Measurements from ENCODE around the gene PPFIBP1.
"Not testable (repeated sequence)": the region's sequence is repeated elsewhere in the genome, so short reads cannot be mapped to it uniquely, and the experiment has no call there.

Gene PPFIBP1

DNA sequence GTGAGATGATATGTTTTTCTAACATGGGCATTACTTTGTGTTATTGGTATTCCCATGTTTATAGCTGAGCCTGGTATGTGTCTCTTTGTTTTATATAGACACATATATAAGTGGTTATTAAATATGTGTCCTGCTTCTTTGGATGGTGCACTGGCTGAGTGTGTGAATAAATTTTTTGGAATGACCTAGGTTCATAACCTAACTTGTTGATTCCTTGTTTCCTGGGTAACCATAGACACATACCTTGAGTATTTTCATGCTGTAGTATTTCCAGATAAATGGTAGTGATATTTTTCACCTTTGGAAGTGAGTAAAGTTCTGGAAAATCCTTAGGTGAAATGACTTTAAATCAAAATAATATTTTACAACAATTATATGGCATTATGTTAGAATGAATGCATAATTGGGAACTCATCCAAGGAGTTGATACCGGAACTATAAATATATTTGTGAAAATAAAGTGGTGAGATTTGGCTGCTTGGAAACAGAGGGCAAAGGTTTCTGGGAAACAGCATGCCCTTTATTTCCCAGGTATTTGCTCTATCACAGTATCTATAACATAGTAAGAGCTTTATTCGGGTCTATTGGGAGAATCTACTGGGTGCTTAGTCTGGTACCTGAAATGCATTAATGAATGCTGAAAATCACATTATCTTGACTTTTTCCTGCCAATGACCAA lies 107.9 kb downstream of the PPFIBP1 start:
- DNase-seq: no peak

DNA sequence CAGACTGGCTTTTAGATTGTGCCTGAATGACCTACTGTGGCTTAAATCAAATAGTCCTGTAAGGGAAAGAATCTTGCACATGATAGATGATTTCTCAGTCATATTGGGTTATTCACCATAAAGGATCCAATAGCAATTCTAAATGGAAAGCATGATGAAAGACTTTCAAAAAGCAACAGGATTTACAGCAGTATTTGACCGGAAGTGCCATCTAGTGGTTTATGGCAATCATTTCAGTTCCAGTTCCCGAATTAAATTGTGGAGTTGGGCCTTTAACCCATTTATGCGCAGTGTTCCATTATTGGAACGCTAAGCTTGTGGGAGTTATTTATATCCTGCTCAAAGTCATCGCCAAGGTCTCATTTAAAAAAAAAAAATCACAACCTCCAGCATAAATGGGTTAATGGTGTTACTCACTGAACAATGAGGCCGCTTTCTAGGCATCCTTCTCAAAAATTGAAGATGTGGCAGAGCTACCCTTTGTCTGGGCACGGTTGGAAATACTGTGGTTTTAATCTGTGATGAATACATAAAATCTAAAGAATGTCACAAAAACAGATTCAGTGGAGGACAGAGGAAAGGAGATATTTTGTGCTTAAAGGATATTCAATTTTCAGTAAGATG lies 111.5 kb downstream of the PPFIBP1 start:
- DNase-seq: no peak

DNA sequence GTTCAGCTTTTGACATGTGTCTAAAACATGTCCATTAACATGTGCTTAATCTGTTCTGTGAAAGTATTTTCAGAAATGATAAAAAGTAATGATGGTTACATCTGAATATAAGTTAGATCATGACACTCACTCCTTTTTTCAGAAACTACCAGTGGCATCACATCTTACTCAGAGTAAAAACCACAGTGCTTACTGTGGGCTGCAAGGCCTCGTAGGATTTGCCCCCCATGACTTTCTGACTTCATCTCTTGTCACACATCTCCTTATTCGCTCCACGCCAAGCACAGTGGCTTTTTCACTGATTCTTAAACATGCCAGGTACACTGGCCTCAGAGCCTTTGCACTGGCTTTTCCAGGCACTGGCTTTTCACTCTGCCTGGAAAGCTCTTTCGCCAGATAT lies 112.6 kb downstream of the PPFIBP1 start:
- DNase-seq: not testable (repeated sequence)

DNA sequence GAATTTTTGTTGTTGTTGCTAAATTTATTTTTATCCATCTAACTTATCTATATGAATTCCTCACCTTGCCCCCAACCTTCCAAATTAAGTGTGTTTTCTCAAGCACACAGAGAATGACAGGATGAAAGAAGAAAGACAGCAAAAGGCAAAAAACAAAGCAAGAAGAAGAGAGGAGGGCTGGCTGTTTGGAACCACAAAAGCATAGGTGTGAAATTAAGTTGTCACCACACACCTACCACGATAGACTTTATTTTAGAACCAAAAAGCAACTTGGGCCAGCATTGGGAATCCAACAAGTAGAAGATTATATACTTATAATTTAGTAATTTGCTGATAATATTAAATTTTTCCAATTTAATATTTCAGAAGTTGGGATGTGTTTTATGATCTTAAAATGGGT lies 113.5 kb downstream of the PPFIBP1 start:
- DNase-seq: no peak

DNA sequence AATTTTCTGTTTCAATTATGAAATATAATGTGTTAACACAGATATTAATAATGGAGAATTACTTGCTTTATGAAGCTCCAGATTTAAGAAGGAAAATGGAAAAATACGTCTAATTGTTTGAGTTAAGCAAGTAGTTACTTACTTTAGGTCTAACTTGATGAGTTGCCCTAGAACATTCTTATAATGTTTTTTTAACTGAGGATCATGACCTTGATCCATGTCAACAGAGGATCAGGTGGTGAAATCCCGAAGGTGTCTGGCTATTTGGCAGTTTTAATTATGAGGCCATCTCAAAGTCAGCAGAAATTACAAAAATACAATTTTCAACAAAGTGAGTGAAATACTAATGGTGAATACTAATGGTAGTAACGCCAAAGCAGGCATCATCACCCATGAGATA lies 115.3 kb downstream of the PPFIBP1 start:
- no peak for DNase-seq

DNA sequence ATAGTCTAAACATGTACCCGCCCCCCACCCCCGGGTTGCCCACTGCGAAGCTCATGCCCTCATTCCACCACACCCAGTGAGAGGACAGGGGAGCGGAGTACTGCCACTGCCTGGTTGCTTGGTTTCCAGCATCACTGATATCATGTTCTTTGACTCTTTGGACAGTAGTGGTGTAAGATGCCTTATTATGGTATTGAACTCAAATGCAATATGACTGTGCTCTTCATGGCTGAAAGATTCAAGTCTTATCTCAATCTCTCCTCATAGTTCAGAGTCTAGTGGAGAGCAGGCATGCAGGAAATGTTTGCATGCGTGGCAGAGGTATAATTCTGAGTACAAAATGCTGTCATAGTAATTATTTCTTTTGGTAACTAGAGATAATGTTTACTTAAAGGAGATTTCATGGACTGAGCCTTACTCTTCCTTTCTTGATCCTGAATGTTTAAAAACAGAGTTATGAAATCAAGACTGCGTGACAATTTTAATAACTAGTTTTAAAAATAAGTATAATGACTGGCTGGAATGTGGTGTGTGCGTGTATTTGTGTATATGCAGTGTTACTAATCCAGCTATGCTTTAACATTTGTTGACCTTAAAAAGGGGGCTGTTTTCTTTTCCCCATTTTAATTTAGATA lies 116.7 kb downstream of the PPFIBP1 start:
- DNase-seq: not testable (repeated sequence)

DNA sequence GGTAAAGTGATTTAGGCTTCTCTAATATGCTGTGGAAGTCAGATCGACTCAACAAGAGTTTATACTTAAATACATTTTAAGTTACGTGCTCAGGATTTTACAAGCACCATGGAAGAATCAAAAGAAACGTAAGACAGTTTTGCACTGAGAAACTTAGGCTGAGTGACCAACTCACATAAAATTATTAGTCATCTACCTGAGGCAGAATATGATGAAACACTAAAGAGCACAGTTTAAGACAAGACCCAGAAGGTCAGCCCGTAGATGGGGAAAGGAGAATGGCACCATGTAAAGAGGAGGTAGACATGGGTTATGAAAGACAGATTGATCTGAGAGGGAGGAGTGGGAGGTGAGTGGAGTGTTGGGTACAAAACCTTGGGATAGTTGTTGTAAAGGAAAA lies 118.4 kb downstream of the PPFIBP1 start:
- DNase-seq: not testable (repeated sequence)

DNA sequence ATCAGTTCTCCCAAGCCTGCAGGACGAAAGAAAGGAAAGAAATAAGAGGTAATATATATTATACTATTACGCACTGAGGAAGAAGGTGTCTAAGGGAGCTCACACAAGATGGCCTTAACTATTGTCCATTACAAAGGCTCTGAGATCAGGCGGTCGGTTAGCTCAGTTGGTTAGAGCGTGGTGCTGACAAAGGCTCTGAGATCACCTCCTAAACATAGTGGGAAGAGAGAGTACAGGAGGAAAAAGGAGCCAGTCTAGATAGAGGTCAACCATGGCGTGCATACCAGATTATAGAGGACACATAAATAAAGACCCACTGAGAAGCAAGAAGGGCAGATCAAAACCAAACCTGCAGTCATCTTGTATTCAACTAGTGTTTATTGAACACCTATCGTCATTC lies 118.9 kb downstream of the PPFIBP1 start:
- not testable (repeated sequence) for DNase-seq

DNA sequence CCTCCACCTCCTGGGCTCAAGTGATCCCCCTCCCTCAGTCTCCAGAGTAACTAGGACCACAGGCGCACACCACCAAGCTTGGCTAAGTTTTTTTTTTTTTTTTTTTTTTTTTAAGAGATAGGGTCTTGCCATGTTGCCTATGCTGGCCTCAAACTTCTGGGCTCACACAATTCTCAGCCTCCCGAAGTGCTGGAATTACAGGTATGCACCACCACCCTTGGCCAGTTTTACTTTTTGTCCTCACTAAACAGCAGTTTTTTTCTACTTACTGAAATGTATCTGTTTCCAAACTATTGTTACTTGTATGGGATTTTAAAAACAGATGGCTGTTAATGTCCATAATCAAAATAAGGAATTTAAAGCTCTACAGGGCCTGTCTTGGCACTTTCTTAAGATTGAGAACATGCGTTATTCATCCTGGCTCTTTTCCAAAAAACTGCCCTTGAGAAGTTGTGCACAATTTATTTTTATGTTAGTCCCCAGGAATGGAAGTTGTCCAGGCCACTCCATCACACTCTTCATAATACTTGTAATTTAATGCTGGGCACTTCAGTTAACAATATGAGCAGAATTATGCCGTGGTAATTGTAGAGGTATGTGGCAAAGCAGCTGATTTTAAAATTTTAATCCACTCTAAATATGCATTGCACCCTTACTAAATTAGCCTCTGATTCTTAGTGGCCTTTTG lies 120.3 kb downstream of the PPFIBP1 start:
- DNase-seq: no peak

DNA sequence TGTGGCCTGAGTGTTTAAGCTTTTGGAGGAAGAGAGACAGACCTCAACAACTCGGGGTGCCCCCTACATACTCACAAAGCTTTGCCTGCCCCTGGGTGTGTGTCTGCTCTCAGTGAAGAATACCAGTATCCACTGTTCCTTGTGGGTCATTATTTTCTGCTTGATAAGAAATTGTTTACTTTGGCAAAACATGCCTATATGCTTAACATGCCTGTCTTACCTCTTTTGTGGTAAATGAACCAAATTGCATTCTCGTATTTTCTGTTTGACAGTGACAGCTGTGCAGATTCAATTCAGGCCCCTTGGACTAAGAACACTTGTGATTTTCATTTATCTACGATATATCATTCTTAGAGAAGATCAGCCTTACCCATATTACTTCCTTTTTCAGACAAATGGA lies 121.7 kb downstream of the PPFIBP1 start:
- DNase-seq: no peak

DNA sequence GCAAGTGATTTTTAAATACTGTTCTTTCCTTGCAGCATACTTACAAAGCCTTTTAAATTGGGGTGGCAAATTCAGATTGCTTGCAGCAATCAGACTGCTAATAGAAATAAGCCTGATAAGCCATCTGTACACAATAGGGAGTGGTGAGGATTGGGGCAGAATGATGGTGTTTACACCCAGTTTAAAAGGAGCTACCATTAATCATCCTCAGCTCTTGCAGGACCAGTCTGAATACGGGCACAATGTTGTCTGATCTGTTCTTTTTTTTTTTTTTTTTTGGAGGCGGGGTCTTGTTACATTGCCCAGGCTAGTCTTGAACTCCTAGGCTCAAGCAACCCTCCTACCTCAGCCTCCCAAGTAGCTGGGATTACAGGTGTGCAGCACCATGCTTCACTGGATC lies 122.1 kb downstream of the PPFIBP1 start:
- no peak for DNase-seq

DNA sequence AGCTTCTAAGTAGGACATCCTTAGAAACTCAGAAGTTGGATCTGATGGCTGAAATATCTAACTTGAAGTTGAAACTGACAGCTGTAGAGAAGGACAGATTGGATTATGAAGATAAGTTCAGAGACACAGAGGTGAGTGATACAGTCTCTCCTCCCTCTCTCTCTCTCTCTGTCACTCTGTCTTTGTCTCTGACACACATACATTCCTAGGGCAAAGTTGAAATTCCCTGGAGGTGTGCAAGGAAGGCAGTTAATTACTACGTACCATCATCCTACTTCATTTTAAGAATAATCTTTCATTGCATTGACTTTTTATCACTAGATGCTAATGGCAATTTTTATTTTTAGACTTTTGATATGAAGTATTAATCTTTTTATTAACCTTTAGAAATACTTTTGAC lies 126.0 kb downstream of the PPFIBP1 start:
- no peak for DNase-seq

DNA sequence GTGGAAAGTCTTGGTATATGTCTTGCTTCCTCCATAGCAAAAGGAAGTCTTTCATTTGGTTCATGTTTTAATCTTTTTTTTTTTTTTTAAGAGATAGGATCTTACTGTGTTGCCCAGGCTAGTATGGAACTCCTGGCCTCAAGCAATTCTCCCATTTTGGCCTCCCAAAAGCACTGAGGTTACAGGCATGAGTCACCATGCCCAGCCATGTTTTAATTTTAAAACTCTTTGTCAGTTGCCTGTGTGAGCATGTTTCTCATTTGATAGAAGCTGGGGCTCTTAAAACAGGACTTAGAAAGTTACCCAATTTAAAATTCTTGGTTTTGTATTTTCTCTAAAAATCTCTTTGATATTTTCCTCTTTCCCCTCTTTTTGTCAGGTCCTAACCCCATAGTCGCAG lies 127.2 kb downstream of the PPFIBP1 start:
- DNase-seq: no peak

DNA sequence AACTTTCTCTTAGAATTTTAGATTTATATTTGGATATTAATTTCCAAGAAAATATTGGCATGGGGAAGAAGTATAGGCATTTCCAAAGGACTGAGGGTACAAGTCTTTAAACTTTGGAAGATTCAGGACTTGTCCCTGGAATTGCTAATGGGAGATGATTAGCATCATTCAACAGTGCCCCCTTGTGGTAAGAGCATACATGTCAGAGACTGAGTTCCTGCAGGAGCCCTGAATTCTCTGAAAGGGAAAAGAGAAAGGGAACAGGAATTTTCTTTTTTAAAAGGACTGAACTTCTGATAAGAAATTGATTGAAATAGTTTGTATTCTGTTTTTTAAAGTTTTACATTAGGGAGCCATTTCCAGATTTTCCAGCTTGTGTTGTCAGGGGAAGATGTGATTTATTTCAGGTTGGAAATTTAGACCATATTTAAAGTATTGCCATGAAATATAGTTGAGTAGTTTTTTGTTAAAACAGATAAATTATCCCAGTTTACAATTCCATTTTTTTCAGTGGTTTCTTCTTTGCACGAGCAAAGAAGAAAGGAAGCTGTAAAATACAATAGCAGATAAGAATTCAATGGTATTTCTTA lies 128.3 kb downstream of the PPFIBP1 start:
- DNase-seq: no peak

DNA sequence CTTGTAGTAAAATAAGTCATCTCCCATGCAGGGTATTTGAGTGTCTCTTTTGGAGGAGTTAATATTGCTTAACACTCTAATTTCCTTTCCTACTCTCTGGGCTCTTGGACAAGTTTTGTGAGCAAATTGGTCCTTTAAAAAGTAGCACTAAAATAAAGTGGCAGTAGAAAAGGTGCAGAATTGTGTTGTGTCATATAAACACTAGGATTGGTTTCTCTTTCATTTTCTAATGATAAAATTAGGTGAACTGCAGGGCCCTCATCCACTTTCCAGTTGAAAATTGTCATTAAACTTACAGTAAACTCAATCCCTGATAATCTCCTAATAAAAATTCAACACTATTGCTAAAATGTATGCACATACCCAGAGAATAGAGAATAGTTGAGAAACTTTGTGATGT lies 129.7 kb downstream of the PPFIBP1 start:
- no peak for DNase-seq

DNA sequence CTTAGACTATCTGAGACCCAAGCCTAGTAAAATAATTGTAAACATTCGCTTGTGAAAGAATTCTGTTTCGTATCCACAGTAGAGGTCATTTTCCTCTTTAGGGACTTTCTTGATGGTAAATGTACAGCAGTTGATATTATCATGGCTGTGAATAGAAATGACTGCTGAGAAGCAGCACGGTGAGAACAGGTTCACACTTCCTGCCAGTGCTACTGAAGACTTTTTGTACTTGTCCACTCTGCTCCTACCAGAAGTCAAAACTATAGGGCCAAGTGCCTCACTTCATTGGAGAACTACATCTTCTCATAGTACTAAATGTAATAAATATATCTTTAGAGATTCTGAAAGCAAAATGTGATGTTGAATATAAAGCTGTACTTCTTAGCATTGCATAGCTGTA lies 131.5 kb downstream of the PPFIBP1 start:
- not testable (repeated sequence) for DNase-seq

DNA sequence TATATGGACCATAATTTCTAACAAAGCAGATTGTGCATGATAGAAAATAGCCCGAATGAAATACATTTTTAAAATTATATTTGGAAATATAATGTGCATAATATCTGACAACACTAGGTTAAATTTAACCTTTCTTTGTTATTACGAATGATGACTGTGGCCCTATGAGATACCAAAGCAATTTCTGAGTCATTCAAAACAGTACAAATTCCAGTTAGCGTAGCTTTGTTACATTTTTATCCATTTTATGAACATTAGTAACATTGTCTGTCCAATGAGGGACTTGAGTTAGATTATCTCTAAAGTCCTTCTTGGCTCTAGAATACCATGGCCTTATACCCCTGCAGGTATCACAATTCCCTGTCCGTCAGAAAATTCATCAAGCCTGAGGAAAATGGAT lies 133.3 kb downstream of the PPFIBP1 start:
- no peak for DNase-seq

DNA sequence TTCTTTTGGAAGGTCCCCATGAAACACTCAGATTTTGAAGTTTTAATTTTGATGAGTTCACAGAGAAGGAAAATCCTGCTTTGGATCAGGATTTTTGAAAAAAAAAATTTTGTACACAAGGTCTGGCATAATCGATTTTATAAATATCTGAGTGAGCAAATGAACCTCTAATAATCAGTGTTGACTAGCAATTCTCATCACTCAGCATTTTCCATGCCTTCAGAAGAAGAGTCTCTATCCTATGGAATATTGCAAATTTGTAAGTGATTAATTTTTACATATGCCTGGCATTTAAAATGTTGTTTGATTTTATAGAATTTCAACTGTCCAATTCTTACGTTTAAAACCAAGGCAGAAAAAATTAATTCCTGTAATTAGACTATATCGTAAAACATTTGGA lies 141.7 kb downstream of the PPFIBP1 start:
- DNase-seq: no peak

DNA sequence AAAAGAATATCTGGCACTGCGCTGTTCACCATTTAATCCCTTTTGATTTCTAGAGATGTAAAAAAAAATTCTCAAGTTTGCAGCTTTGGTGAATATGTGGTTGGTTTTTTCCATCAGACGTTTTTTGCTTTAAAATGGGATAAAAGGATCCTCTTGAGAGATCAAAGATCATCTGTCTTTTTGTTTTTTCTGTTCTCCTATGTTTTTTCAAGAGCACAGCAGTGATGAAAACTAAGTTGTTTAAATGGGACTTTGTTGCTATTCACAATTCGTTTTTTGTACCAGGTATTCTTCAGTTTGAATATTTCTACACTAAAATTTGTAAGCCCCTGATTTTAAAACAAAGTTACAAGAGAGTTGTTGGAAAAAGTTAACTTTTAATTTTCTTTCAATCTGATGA lies 142.5 kb downstream of the PPFIBP1 start:
- no peak for DNase-seq

DNA sequence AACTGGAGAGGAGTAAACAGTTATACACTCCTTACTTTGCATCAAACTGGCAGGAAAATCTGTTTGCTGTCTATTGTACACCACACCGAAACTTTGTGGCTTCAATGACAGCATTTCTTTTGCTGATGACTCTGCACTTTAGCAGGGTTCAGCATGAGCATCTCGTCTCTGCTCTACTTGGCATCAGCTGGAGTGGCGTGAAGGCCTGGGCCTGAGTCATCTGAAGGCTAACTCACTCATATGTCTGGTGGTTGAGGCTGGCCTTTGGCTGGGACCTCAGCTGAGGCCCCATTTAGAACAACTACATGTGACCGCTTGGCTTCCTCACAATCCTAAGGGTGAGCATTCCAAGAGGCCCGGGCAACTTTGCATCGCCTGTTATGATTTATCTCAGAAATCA lies 143.5 kb downstream of the PPFIBP1 start:
- DNase-seq: no peak

DNA sequence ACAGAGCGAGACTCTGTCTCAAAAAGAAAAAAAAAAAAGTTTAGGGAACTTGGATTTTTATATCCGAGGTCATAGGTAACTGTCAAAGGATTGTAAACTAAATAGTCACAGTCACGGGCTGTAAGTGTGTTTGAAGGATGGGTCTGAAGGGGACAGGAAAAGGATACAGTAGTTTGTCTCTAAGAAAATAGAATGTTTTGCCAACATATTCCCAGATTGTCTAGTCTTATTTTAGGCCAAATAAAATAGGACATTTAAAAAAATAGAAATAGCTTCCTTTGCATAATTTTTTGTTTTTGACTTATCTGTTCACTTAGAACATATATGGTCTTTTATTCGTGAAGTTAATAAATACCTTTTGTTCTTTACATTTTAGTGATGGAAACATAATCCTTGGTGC lies 148.0 kb downstream of the PPFIBP1 start:
- DNase-seq: no peak

DNA sequence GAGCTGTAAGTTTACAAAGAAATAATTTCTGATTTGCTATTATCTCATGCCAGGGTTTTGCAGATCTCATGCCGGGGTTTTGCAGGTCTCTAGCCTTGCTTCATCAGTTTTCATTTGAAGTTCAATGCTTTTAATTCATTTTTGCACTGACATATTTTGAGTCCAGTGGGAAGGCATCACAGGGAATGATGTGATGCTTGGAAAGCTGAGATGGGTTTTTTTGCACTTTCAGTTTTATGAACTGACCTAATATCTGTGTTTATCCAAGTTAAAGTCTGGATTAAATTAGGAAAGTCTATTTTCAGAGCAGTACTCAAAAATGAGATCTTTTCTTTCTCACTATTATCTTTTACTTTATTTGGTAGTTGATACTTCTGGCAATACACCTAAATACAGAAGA lies 148.6 kb downstream of the PPFIBP1 start:
- DNase-seq: no peak

DNA sequence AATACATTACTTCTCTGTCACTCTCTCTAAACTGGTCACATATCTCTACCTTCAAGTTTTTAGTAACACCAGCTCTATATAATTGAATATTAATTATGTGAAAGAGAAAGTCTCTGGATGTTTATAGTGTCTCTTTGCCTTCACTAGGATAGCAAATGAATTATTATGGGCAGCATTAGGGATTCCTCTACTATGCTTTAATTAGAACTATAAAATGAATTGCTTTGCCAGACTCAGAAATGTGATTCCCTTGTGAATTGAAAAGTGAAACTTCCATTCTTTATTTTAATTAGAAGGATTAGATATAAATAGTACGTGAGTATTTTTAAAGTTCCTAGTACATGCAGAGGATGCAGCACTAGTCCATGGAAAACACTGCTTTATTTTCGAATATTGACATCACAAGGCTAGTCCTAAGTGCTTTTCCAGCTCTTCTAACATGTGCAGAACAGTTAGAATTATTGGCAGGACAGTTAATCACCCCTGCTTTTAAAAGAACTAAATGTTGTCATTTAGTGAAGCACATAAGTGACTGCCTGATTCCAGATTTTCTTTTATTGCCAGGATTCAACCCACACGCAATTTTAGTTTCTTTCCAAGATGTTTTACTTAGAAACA lies 149.2 kb downstream of the PPFIBP1 start:
- DNase-seq: no peak
